ENCODE results near the gene IL2RA.

DNA sequence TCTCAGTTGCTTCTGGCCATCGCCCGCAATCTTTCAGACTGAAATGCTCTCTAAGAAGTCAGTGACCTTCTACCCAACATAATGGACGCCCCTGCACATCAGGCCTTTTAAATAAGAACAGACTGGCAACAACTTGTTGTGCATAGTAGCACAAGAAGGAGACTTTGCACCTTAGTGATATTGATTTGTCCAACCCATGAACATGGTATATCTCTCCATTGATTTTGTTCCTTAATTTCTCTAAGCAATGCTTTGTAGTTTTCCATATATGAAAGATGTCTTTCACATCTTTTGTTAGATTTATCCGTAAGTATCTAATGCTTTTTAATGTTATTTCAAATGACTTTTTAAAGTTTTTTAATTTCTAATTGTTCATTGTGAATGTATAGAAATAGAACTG, 89.1 kb downstream of the IL2RA start:
- TF ChIP-seq POLR2A (IDR thresholded peaks at IDR 0.05): no peak
- TF ChIP-seq CTCF (IDR thresholded peaks at IDR 0.05): no peak
